NCI-H510A treated with DMSO at 0.1 percent for 48 hours (cell line): ENCODE results near the gene CPLX1.

Experiments
- DNase-seq: peaks from one replicate; lab custom pipeline; 2025; lab: John Stamatoyannopoulos, UW

Gene CPLX1

DNA sequence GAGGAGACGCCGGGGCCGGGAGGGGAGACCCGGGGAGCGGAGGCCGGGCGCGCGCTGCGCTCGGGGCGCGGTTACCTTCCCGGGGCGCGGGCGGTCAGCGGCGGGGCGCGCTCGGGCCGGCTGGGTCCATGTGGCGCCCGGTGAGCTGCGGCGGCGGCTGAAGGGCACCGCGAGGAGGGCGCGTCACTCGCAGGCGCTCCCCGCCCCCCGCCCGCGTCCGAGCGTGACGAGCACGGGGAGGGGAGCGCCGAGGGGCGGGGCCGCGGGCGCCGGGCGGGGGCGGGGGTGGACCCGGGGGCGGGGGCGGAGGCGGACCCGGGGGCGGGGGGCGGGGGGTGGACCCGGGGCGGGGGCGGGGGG, at the start of gene CPLX1:
Gene CPLX1 (minus strand): TSS at position 159 of the 360 bp plus-strand sequence. CDS start 1,607 bp downstream, outside the sequence.
- peak; percentile 6 for DNase-seq

DNA sequence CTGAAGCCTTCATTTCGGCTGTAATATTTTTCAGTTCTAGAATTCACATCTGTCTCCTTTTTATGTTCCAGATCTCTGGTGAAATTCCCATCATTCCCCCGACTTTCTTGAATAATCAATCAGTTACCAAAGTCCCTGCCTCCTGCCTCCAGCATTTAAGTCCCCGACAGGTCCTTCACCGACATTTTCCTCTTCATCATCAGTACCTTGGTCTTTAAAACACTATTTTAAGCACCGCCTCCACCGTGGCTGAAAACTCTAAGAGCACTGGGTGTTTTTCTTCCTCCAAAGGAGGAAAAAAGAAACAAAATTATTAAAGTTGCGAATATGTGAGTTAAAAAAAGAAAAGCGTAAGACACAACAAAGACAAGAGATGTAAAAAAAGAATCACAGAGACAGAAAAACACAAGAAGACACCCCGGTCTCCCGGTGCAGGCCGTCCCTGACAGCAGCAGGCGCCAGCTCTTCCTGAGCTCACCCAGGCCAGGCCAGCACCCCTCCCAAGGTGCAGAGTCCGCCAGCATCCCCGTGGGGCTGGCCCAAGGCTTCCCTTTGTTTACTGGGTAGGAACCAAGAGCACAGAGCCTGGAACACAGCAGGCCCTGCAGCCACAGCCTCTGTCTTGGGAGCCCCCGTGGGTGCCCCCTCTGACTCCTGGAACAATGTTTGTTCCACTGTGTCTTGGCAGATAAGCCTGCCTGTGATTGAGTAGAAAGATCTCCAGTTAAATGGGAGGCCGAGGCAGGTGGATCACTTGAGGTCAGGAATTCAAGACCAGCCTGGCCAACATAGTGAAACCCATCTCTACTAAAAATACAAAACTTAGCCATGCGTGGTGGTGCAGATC, 49.3 kb upstream of the CPLX1 start:
- no peak for DNase-seq

DNA sequence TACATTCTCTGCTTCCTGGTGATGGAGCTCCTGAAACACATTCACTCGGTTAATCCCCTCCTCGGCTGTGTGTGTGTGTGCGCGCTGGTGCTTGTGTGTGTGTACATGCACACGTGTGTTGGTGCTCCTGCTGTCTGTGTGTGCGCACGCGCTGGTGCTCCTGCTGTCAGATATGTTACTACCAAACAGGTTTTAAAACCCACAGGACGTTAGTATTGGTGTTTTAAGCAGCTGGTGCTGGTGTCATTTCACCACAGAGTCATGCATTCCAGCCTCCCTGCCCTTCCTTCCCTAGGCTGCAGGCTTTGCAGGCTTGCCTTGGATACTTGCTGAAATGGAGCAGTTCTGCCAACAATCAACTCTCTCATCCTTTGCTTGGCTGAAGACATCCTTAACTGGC, 48.1 kb upstream of the CPLX1 start:
- DNase-seq, result no peak

DNA sequence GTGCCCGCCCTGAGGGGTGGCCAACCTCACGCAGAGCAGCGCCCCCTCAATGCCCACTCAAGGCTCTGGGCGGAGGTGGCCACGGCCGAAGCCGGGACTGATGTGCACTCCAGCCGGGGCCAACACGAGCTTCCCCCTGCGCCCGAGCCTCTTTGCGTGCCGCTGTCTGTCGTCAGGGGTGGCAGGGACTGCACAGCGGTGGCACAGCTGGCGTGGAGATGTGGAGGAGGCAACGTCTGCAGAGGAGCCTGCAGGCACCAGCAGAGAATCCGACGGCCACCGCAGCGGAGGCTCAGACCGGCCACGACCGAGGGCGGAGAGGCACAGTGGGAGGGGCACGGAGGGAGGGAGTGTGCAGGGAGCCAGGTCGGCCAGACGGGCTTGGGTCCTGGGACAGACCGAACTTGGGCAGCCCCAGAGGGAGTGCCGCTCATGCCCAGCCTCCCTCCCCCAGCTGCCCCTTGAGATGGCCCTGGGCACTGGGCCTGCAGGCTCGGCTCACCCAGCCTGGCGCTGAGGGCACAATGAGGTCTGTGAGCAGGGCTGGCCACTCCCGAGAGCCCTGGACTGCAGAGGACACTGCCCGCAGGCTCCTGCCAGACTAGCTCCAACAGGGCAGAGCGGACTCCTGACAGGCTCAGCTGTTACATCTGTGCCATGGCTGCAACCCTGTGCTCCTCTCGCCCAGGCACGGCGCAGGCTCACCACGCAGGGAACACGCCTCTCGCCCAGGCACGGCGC, 46.5 kb upstream of the CPLX1 start:
- DNase-seq, result no peak

DNA sequence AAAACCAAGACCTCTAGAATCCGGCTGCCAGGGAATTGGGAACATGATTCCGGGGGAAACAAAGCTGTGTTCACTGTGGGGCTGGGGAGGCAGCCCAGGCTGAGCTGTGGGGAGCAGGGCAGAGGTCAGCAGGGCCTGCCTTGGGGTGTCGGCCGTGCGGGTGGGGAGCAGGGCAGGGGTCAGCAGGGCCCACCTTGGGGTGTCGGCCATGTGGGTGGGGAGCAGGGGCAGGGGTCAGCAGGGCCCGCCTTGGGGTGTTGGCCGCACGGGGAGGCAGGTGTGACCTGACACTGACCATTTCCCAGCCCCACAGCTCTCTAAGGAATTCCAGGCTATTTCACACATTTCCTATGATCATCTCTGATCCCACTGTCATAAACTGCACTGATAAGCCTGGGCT, 45.6 kb upstream of the CPLX1 start:
- DNase-seq, result no peak

DNA sequence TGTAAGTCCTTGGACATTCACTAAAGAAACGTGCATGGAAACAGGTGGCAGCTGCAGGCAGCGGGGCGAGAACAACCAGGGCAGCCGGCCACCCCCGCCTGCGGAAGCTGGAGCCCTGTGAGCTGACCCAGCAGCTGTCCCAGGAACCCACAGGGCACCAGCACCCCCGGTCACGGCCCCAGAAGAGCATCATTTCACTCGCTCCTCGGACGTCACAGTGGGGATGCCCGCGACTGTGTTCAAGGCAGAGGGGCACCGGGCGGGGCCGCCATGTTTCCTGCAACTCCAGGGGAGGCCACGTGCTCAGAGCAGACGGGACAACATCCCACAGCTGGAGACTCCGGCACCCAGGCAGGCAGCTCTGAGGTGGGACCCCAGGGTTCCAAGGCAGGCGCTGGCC, 45.0 kb upstream of the CPLX1 start:
- no peak for DNase-seq

DNA sequence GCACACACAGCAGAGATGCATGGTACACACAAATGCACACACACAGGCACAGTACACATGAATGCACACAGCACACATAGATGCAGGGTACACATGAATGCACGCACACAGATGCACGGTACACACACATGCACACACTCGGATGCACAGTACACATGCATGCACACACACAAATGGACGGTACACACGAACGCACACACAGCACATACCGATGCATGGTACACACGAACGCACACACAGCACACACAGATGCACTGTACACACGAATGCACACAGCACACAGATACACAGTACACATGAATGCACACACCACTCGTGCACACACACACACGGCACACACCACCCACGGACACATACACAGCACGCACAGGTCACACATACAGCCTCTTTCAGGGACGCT, 43.8 kb upstream of the CPLX1 start:
- DNase-seq, result no peak

DNA sequence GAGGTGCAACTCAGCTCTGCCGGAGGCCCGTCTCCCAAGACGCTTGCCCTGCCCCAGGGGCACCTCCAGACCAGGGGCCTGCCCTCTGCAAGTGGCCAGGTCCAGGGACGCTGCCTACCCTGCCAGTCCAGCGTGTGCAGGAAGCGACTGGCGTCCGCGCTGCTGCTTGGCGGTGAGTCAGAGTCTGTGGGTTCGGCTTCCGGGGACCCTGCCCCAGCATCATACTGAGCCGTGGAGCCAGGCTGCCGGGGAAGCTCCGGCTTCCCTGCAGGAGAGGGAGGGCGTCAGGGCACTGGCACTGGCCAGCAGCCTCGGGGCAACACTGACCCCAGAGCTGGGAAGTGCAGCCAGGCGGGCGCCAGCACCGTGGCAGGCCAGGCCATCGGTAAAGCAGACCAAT, 42.5 kb upstream of the CPLX1 start:
- no peak for DNase-seq

DNA sequence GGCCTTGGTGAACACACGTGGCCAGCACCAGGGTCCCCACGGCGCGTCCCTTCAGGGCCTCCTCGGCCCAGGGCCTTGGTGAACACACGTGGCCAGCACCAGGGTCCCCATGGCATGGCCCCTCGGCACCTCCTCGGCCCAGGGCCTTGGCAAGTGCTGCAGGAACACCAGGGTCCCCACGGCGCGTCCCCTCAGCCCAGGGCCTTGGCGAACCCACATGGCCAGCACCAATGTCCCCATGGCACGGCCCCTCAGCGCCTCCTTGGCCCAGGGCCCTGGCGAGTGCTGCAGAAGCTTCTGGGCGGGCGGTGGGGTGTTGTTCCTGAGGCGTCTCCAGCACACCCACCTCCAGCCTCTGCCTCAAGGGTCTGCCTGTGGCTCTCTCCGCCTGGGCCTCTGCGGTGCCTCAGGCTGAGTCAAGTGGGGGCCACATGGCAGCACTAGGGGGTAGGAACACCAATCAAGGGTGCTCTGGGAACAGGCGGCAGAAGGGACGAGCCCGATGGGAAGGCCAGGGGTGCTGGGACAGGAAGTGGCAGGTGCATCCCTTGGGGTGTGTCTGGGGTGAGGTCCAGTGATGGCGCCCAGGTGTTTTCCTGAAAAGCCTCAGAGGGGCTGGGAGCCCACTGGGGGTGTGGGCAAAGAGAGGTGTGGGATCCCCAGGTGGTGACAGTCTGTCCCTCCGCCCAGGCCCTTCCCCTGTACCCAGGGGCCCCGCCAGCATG, 41.8 kb upstream of the CPLX1 start:
- no peak for DNase-seq

DNA sequence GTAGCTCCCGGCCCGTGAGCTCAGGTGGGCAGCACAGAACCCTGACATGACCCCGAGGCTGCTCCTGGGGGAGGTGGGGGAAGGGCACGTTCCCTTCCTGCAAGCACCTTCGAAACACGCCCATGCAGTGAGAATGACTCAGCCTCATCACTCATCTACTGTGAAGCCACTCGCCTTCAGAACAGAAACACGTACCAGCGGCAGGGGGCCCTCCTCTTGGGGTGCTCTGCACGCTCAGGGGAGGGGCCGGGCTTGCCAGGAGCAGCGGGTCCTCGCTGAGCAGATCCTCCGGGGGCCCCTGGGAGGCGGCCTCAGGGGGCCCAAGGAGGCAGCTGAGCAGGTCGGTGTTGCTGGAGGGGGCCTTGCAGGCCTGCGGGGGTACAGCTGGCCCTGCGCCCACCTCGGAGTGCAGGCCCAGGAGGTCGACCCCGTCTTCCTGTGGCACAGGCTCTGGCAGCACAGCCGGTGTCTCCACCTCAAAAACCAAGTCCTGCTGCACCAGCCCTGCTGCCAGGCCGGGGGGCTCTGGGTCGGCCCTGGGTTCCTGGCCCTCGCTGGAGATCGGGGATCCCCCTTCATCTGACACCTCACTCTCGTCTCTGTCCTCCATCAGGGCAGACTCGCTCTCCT, 40.9 kb upstream of the CPLX1 start:
- DNase-seq, result no peak

DNA sequence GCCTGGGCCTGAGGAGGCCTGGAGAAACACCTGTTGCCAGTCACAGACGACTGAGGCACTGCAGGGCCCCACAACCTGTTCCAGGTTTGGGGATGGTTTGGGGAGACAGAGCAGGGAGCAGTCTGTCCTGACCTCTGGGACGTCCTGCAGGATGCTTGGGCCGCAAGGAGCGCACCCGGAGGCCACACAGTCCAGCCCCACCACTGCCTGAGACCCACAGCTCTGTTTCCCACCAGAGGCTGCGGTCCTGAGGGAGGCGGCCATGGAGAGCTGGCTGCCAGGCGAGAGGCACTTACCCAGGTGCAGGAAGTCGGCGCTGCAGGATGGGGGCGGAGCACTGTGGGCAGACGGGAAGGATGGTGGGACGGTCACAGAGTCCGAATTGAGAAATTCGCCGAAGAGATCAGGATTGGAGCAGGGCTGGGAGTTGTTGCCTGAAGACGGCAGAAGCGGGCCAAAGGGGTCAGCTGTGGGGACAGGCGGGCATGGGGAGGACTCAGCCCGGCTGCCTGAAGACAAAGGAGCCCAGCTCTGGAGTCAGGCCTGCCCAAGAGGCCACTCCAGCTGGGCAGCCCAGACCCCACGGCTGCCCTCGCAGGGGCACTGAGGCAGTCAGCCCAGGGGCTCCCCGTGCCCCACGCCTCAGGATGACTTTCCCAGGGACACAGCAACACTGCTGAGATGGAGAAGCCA, 40.3 kb upstream of the CPLX1 start:
- DNase-seq, result no peak

DNA sequence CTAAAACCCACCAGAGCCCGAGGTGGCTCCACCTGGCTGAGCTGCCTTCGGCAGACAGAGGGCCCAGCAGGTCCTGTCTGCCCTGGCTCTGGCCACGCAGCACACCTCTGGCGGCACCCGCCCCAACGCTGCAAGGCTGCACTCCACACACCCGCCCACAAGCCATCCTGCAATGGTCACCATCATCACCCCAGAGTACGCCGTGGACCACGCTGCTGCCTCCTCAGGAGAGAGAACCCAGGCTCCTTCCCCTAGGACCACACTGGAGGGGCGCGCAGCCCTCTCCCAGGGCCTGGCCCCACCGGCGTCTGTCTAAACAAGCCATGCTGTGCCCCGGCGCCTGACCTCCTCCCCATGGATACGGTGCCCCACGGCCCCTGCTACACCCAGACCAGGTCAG, 39.6 kb upstream of the CPLX1 start:
- no peak for DNase-seq

DNA sequence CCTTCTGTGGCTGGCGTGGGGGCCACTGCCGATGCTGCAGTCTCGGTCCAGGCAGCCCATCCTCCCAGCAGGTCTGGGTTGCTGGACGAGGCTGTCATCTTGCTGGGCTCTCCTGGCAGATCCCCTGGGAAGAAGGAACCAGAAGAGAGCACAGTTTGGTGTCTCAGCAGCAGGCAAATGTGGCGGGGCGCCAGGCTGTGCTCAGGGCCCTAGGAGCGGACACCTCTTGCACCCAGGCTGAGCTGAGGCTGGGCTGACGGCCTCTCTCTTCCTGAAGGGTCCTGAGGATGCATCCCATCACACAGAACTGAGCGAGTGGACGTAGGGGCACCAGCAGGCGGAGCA, 39.2 kb upstream of the CPLX1 start:
- DNase-seq, result no peak

DNA sequence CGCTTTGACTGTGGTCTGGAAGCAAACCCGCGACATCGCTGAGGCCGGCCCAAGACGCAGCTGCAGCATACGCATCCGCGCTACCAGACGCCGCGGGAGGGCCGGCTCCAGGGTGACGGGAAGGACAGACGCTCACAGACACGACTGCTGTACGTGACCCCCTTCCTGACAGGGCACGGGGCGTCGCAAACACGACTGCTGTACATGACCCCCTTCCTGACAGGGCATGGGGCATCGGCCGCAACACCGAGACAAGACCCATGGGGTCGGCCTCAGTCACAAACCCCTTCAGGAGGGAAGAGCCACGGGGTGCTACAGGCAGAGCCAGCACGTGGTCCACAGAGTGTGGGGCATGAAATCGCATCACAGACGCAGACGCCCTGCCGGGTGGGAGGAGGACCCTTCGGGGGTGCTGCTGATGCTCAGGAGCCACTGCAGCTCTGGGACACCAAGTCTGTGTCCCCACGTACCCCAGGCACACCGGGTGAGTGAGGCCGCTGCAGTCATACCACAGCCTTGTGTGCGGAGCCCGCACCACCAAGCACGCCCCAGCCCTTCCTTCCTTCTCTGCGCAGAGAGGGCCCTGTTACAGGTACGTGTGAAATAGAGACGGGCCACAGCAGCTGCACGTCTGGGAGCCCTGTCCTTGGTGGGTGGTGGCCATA, 38.7 kb upstream of the CPLX1 start:
- no peak for DNase-seq

DNA sequence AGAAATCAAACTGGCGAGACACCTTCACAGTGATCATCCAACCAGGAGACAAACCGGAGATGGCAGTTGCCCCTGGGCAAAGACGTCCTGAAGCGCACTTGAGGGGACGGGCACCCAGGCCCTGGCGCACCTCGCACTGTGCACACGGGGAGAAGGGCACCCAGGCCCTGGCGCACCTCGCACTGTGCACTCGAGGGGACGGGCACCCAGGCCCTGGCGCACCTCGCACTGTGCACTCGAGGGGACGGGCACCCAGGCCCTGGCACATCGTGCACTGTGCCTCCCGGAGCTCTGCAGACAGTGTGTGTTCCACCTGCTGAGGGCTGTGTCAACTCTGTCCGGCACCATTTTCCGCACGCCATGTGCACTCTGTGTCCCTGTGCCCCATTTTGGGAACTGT, 34.6 kb upstream of the CPLX1 start:
- DNase-seq, result no peak

DNA sequence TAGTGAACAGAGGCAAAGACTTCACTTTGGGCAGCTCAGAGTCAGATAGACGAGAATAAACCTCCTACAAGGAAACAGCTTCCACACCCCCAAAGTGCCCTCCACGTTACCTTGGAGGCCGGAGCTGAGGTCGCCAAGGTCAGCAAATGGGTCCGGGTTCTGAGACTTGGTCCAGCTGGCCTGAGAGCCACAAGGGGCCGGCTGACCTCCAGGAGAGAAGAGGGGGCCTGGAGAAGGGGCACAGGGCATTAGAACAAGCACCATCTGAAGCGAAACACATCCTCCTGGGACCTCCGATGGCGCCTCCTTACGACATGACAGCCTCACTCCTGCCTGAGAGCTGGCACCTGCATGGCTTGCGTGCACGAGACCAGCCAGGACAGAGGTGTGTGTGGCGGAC, 33.6 kb upstream of the CPLX1 start:
- DNase-seq, result no peak

DNA sequence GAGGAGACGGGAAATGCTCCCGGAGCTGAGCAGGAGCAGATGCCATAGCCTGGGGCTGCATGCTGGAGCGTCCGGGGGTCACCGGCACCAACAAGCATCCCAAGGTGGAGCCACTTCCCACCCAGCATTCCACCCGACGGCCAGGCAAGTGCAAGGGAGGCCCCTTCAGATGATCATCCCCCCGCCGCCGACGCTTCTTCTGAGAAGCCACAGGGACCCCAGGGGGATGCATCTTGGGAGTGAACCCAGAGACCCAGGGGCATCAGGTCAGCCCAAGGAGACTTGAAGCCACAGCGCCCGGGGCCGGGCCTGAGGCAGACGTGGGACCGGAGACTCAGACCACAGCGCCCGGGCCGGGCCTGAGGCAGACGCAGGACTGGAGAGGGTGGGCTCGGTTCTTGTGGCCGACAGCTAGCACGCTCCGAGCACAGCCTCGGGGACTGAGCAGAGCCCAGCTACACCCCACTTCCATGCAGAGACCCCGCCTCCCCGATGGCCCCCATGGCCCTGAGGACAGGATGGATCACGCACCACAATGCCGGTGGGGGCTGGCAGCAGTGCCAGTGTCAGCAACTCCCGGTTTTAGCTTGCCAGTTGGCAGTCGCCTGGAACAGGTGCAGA, 33.0 kb upstream of the CPLX1 start:
- no peak for DNase-seq

DNA sequence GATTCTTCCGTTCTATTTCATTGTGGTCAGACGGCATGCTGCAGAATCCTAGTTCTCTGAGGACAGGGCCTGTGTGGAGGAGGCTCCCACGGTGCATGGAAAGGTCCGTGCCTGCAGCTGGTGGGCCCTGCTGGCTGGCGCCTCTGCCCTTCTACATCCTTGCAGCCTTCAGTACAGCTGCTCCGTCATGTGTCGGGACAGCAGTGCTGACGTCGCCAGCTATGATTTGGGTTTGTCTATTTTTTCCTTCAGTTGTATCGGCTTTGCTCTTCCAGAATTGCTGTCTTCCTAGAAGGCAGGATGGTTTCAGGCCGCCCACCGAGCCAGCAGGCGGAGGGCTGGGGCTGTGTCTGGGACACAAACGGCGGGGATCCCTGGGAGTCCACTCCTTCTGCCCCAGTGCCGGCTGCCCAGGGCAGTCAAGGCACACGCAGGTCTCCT, 32.1 kb upstream of the CPLX1 start:
- DNase-seq, result no peak

DNA sequence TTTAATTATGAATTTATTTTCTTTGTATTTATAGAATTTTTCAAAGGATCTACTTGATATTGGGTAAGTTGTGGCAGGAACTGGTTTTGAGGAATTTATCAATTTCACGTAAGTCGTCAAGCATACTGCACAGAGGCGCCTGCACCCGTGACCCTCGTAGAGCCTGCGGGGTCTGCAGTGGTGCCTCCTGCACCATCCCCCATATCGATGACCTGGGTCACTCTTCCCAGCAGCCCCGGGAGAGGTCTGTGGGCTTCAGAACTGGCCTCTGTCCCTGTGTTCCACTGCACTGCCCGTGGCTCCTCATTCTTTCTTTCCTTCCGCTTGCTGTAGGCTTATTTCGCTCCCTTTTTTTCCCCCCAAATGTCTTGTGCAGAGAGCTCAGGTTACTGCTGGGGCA, 31.5 kb upstream of the CPLX1 start:
- no peak for DNase-seq

DNA sequence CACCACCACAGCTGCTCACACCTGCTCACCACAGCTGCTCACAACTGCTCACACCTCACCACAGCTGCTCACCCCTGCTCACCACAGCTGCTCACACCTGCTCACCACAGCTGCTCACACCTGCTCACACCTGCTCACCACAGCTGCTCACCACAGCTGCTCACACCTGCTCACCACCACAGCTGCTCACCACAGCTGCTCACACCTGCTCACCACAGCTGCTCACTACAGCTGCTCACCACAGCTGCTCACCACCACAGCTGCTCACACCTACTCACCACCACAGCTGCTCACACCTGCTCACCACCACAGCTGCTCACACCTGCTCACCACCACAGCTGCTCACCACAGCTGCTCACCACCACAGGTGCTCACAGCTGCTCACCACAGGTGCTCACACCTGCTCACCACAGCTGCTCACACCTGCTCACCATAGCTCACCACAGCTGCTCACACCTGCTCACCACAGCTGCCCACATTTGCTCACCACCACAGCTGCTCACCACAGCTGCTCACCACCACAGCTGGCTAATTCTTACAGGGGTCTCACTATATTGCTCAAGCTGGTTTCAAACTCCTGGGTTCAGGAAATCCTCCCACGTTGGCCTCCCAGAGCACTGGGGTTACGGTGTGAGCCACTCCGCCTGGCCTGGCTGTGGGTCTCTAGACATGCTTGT, 30.4 kb upstream of the CPLX1 start:
- no peak for DNase-seq
